SK-N-MC (cell line): ENCODE data around the gene USH2A.

Source experiments
- DNase-seq: peaks from one replicate; pipeline ENCODE4 v3.0.0-alpha.2; 2011; ENCODE audit warnings: low read depth, low spot score
- H3K27ac ChIP-seq: fragments of 200-600 bp; sonication (generic); 2 replicates; pipeline ENCODE4 v1.5.1; 2016; ENCODE audit warnings: mixed run types
- H3K36me3 ChIP-seq: fragments of 200-600 bp; sonication (generic); 2 replicates; pipeline ENCODE4 v1.6.1; 2017; ENCODE audit warnings: antibody characterized with exemption, low read length, mixed read lengths; ENCODE audit not compliant: insufficient read depth
- H3K4me3 ChIP-seq: fragments of 200-600 bp; sonication (generic); 2 replicates; pipeline ENCODE4 v1.5.1; 2016
- H3K9ac ChIP-seq: fragments of 200-600 bp; sonication (generic); 2 replicates; pipeline ENCODE4 v1.8.0; 2017; ENCODE audit warnings: mixed run types, mixed read lengths; ENCODE audit not compliant: insufficient read length
- H3K9me3 ChIP-seq: fragments of 200-600 bp; sonication (generic); 2 replicates; pipeline ENCODE4 v1.6.1; 2017; ENCODE audit warnings: low read depth, mild to moderate bottlenecking, antibody characterized with exemption, low read length, moderate library complexity, mixed read lengths
- EZH2 ChIP-seq: fragments of 200-600 bp; sonication (generic); IDR thresholded peaks from one replicate; pipeline ENCODE4 v1.6.1; 2017; ENCODE audit warnings: antibody characterized with exemption
- FOXP2 ChIP-seq: optimal IDR thresholded peaks from 2 replicates; pipeline ENCODE3; 2011; ENCODE audit warnings: mild to moderate bottlenecking, moderate library complexity; ENCODE audit not compliant: insufficient read depth; ENCODE audit errors: extremely low read length, control extremely low read depth
- POLR2AphosphoS5 ChIP-seq: IDR thresholded peaks from 2 replicates; pipeline ENCODE4 v1.6.1; 2012; ENCODE audit warnings: mild to moderate bottlenecking, low read depth, low read length, borderline replicate concordance

The USH2A gene

GRCh38 chr1:215807218-215807617 is 616.0 kb downstream of the USH2A start:
- Histone ChIP-seq H3K36me3 (no peaks in the 10 kb centered on the region), H3K4me3 (no peak overlapping the region), H3K27ac (no peak overlapping the region), H3K9me3 (no peaks in the 10 kb centered on the region), H3K9ac (no peak overlapping the region)
- TF ChIP-seq FOXP2 (no peak), EZH2 (no peak), POLR2AphosphoS5 (no peak)
- DNase-seq: no peak

- Histone ChIP-seq H3K4me3 (no peak overlapping the region), H3K9ac (no peak overlapping the region), H3K9me3 (no peaks in the 10 kb centered on the region), H3K36me3 (no peaks in the 10 kb centered on the region), H3K27ac (no peak overlapping the region)
- TF ChIP-seq POLR2AphosphoS5: no peak
- no peak for TF ChIP-seq EZH2
- no peak for TF ChIP-seq FOXP2
- DNase-seq: no peak
Measured at GRCh38 chr1:215797859-215798258, 625.4 kb downstream of the USH2A start.

GRCh38 chr1:215794156-215794555 is 629.1 kb downstream of the USH2A start:
- Histone ChIP-seq H3K36me3 (no peaks in the 10 kb centered on the region), H3K27ac (no peak overlapping the region), H3K9me3 (no peaks in the 10 kb centered on the region), H3K9ac (no peak overlapping the region), H3K4me3 (no peak overlapping the region)
- TF ChIP-seq FOXP2 (no peak), POLR2AphosphoS5 (no peak)
- DNase-seq: no peak

GRCh38 chr1:215793180-215793579 is 630.1 kb downstream of the USH2A start:
- Histone ChIP-seq H3K4me3 (no peak overlapping the region), H3K9ac (no peak overlapping the region), H3K9me3 (no peaks in the 10 kb centered on the region), H3K36me3 (no peaks in the 10 kb centered on the region), H3K27ac (no peak overlapping the region)
- no peak for DNase-seq
- TF ChIP-seq FOXP2: no peak
- TF ChIP-seq POLR2AphosphoS5: no peak
- TF ChIP-seq EZH2: no peak

- no peak for DNase-seq
- H3K4me3 ChIP-seq: no peak overlapping the region
- no peaks in the 10 kb centered on the region for H3K9me3 ChIP-seq
- H3K27ac ChIP-seq: no peak overlapping the region
- no peaks in the 10 kb centered on the region for H3K36me3 ChIP-seq
- H3K9ac ChIP-seq: no peak overlapping the region
- TF ChIP-seq POLR2AphosphoS5 (no peak), EZH2 (no peak), FOXP2 (no peak)
Measured at GRCh38 chr1:215792446-215792845, 630.8 kb downstream of the USH2A start.

GRCh38 chr1:215789981-215790380 is 633.3 kb downstream of the USH2A start:
- no peak for TF ChIP-seq EZH2
- no peak for TF ChIP-seq FOXP2
- no peak for TF ChIP-seq POLR2AphosphoS5
- H3K9ac ChIP-seq: no peak overlapping the region
- no peaks in the 10 kb centered on the region for H3K9me3 ChIP-seq
- DNase-seq: no peak
- H3K36me3 ChIP-seq: no peaks in the 10 kb centered on the region
- H3K4me3 ChIP-seq: no peak overlapping the region
- H3K27ac ChIP-seq: no peak overlapping the region

- no peak overlapping the region for H3K4me3 ChIP-seq
- DNase-seq: no peak
- no peaks in the 10 kb centered on the region for H3K9me3 ChIP-seq
- no peak overlapping the region for H3K27ac ChIP-seq
- TF ChIP-seq EZH2: no peak
- no peak for TF ChIP-seq FOXP2
- TF ChIP-seq POLR2AphosphoS5: no peak
- H3K36me3 ChIP-seq: no peaks in the 10 kb centered on the region
- no peak overlapping the region for H3K9ac ChIP-seq
Measured at GRCh38 chr1:215786997-215787396, 636.3 kb downstream of the USH2A start.

DNA sequence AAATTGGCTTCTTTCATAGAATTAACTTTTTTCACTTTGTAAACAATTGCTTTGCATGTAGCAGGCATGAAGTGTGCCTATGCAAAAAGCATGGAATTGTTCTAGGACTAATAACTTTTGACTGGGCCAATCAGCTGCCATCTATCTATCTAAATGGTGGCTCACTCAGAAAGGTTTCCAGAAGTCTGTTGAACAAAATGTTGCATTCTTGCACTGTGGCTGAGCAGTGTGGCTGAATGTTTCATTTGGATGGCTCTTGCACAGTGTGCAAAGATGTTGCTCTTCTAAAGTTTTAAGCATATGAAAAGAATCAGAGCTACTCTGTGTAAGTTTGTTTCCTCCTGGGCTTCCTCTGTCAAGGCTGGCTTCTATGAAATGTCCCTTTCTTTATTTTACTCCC is 642.6 kb downstream of the USH2A start:
- H3K9me3 ChIP-seq: no peaks in the 10 kb centered on the region
- H3K27ac ChIP-seq: no peak overlapping the region
- H3K36me3 ChIP-seq: no peaks in the 10 kb centered on the region
- no peak overlapping the region for H3K4me3 ChIP-seq
- no peak for DNase-seq
- H3K9ac ChIP-seq: no peak overlapping the region
- TF ChIP-seq EZH2: no peak
- no peak for TF ChIP-seq POLR2AphosphoS5
- TF ChIP-seq FOXP2: no peak

- no peak overlapping the region for H3K9ac ChIP-seq
- no peak overlapping the region for H3K4me3 ChIP-seq
- no peak for DNase-seq
- no peak overlapping the region for H3K27ac ChIP-seq
- no peaks in the 10 kb centered on the region for H3K9me3 ChIP-seq
- H3K36me3 ChIP-seq: no peaks in the 10 kb centered on the region
- TF ChIP-seq EZH2 (no peak), POLR2AphosphoS5 (no peak), FOXP2 (no peak)
Measured at GRCh38 chr1:215780139-215780538, 643.1 kb downstream of the USH2A start.
